ENCODE measurements around the gene B4GAT1.

B4GAT1 gene

GRCh38 chr11:66344550-66345315 lies 2.7 kb downstream of the B4GAT1 start, which contains the start of gene BRMS1:
Gene BRMS1, minus strand, starts transcription at chr11:66345104. Its CDS starts 2,870 bp downstream, at chr11:66342234.
- H3K36me3 ChIP-seq (ENCODE audit: insufficient read depth, insufficient read length, low read length): peaks cover 38% of the 10 kb centered on the region
- H3K4me3 ChIP-seq (ENCODE audit: insufficient read length, low read depth): peak within 1 kb of the TSS; percentile 96
- H3K4me1 ChIP-seq (ENCODE audit: insufficient read depth, insufficient read length): peaks cover 14% of the 10 kb centered on the region
- H3K27me3 ChIP-seq (ENCODE audit: insufficient read depth, insufficient read length): peaks cover 15% of the 10 kb centered on the region
- peak within 1 kb of the TSS; percentile 95 for H3K9ac ChIP-seq (ENCODE audit: insufficient read length, low read depth)
- TF ChIP-seq ZNF274 (IDR thresholded peaks at IDR 0.05; ENCODE audit: low read depth, low read length) (no peak), YY1 (IDR thresholded peaks at IDR 0.05; ENCODE audit: insufficient read depth, insufficient read length) (no peak)
- peak; percentile 97 for DNase-seq (ENCODE audit: low read depth, low spot score)
- no peaks in the 10 kb centered on the region for H3K9me3 ChIP-seq (ENCODE audit: insufficient read depth, low read length)

GRCh38 chr11:66343176-66343575 lies 4.3 kb downstream of the B4GAT1 start:
- no peaks in the 10 kb centered on the region for H3K9me3 ChIP-seq (ENCODE audit: insufficient read depth, low read length)
- DNase-seq (ENCODE audit: low read depth, low spot score): no peak
- H3K4me1 ChIP-seq (ENCODE audit: insufficient read depth, insufficient read length): peaks cover 16% of the 10 kb centered on the region
- TF ChIP-seq ZNF274 (IDR thresholded peaks at IDR 0.05; ENCODE audit: low read depth, low read length): no peak
- no peak for TF ChIP-seq YY1 (IDR thresholded peaks at IDR 0.05; ENCODE audit: insufficient read depth, insufficient read length)
- H3K27me3 ChIP-seq (ENCODE audit: insufficient read depth, insufficient read length): peaks cover 15% of the 10 kb centered on the region
- no peak overlapping the region for H3K9ac ChIP-seq (ENCODE audit: insufficient read length, low read depth)
- H3K4me3 ChIP-seq (ENCODE audit: insufficient read length, low read depth): no peak overlapping the region
- peaks cover 53% of the 10 kb centered on the region for H3K36me3 ChIP-seq (ENCODE audit: insufficient read depth, insufficient read length, low read length)

- H3K27me3 ChIP-seq (ENCODE audit: insufficient read depth, insufficient read length): peaks cover 7% of the 10 kb centered on the region
- H3K4me1 ChIP-seq (ENCODE audit: insufficient read depth, insufficient read length): peaks cover 11% of the 10 kb centered on the region
- no peak overlapping the region for H3K9ac ChIP-seq (ENCODE audit: insufficient read length, low read depth)
- peaks cover 68% of the 10 kb centered on the region for H3K36me3 ChIP-seq (ENCODE audit: insufficient read depth, insufficient read length, low read length)
- TF ChIP-seq SUZ12 (IDR thresholded peaks at IDR 0.05; ENCODE audit: extremely low read depth, insufficient read depth, insufficient read length) (no peak), YY1 (IDR thresholded peaks at IDR 0.05; ENCODE audit: insufficient read depth, insufficient read length) (no peak), ZNF274 (IDR thresholded peaks at IDR 0.05; ENCODE audit: low read depth, low read length) (no peak)
- no peaks in the 10 kb centered on the region for H3K9me3 ChIP-seq (ENCODE audit: insufficient read depth, low read length)
- no peak overlapping the region for H3K4me3 ChIP-seq (ENCODE audit: insufficient read length, low read depth)
- DNase-seq (ENCODE audit: low read depth, low spot score): no peak
Observed at GRCh38 chr11:66341502-66342126, 5.8 kb downstream of the B4GAT1 start.

GRCh38 chr11:66340596-66341501 lies 6.6 kb downstream of the B4GAT1 start:
- no peak overlapping the region for H3K9ac ChIP-seq (ENCODE audit: insufficient read length, low read depth)
- peaks cover 3% of the 10 kb centered on the region for H3K4me1 ChIP-seq (ENCODE audit: insufficient read depth, insufficient read length)
- H3K9me3 ChIP-seq (ENCODE audit: insufficient read depth, low read length): no peaks in the 10 kb centered on the region
- no peak for TF ChIP-seq ZNF274 (IDR thresholded peaks at IDR 0.05; ENCODE audit: low read depth, low read length)
- TF ChIP-seq YY1 (IDR thresholded peaks at IDR 0.05; ENCODE audit: insufficient read depth, insufficient read length): no peak
- TF ChIP-seq SUZ12 (IDR thresholded peaks at IDR 0.05; ENCODE audit: extremely low read depth, insufficient read depth, insufficient read length): no peak
- no peaks in the 10 kb centered on the region for H3K27me3 ChIP-seq (ENCODE audit: insufficient read depth, insufficient read length)
- no peak overlapping the region for H3K4me3 ChIP-seq (ENCODE audit: insufficient read length, low read depth)
- DNase-seq (ENCODE audit: low read depth, low spot score): no peak
- peaks cover 68% of the 10 kb centered on the region for H3K36me3 ChIP-seq (ENCODE audit: insufficient read depth, insufficient read length, low read length)

- Histone ChIP-seq H3K36me3 (ENCODE audit: insufficient read depth, insufficient read length, low read length) (peaks cover 72% of the 10 kb centered on the region), H3K9me3 (ENCODE audit: insufficient read depth, low read length) (no peaks in the 10 kb centered on the region), H3K4me3 (ENCODE audit: insufficient read length, low read depth) (no peak overlapping the region), H3K27me3 (ENCODE audit: insufficient read depth, insufficient read length) (no peaks in the 10 kb centered on the region), H3K9ac (ENCODE audit: insufficient read length, low read depth) (no peak overlapping the region), H3K4me1 (ENCODE audit: insufficient read depth, insufficient read length) (peaks cover 8% of the 10 kb centered on the region)
- TF ChIP-seq SUZ12 (IDR thresholded peaks at IDR 0.05; ENCODE audit: extremely low read depth, insufficient read depth, insufficient read length) (no peak), ZNF274 (IDR thresholded peaks at IDR 0.05; ENCODE audit: low read depth, low read length) (no peak), YY1 (IDR thresholded peaks at IDR 0.05; ENCODE audit: insufficient read depth, insufficient read length) (no peak)
- DNase-seq (ENCODE audit: low read depth, low spot score): no peak
Observed at GRCh38 chr11:66339686-66340483, 7.5 kb downstream of the B4GAT1 start.

- H3K36me3 ChIP-seq (ENCODE audit: insufficient read depth, insufficient read length, low read length): peaks cover 79% of the 10 kb centered on the region
- no peak for DNase-seq (ENCODE audit: low read depth, low spot score)
- H3K9ac ChIP-seq (ENCODE audit: insufficient read length, low read depth): no peak overlapping the region
- no peaks in the 10 kb centered on the region for H3K27me3 ChIP-seq (ENCODE audit: insufficient read depth, insufficient read length)
- H3K9me3 ChIP-seq (ENCODE audit: insufficient read depth, low read length): no peaks in the 10 kb centered on the region
- TF ChIP-seq ZNF274 (IDR thresholded peaks at IDR 0.05; ENCODE audit: low read depth, low read length) (no peak), SUZ12 (IDR thresholded peaks at IDR 0.05; ENCODE audit: extremely low read depth, insufficient read depth, insufficient read length) (no peak), YY1 (IDR thresholded peaks at IDR 0.05; ENCODE audit: insufficient read depth, insufficient read length) (no peak)
- peaks cover 8% of the 10 kb centered on the region for H3K4me1 ChIP-seq (ENCODE audit: insufficient read depth, insufficient read length)
- H3K4me3 ChIP-seq (ENCODE audit: insufficient read length, low read depth): no peak overlapping the region
Observed at GRCh38 chr11:66339162-66339675, 8.2 kb downstream of the B4GAT1 start.

Data from NT2/D1 (cell line).